Activated naive CD8-positive, alpha-beta T cell (primary cell): ENCODE results near the gene CENPP.

Experiments
- H3K27ac Mint-ChIP-seq: one replicate; pipeline ENCODE4 v1.8.0; 2021; ENCODE audit warnings: mixed read lengths
- H3K27me3 Mint-ChIP-seq: one replicate; pipeline ENCODE4 v1.8.0; 2021; ENCODE audit warnings: mixed read lengths
- H3K36me3 Mint-ChIP-seq: one replicate; pipeline ENCODE4 v1.8.0; 2021; ENCODE audit warnings: mixed read lengths
- H3K4me1 Mint-ChIP-seq: one replicate; pipeline ENCODE4 v1.8.0; 2021; ENCODE audit warnings: low read depth, mixed read lengths
- H3K4me3 Mint-ChIP-seq: one replicate; pipeline ENCODE4 v1.8.0; 2021; ENCODE audit warnings: mild to moderate bottlenecking, mixed read lengths
- H3K9me3 Mint-ChIP-seq: one replicate; pipeline ENCODE4 v1.8.0; 2021; ENCODE audit warnings: low read depth, mixed read lengths

The CENPP gene

DNA sequence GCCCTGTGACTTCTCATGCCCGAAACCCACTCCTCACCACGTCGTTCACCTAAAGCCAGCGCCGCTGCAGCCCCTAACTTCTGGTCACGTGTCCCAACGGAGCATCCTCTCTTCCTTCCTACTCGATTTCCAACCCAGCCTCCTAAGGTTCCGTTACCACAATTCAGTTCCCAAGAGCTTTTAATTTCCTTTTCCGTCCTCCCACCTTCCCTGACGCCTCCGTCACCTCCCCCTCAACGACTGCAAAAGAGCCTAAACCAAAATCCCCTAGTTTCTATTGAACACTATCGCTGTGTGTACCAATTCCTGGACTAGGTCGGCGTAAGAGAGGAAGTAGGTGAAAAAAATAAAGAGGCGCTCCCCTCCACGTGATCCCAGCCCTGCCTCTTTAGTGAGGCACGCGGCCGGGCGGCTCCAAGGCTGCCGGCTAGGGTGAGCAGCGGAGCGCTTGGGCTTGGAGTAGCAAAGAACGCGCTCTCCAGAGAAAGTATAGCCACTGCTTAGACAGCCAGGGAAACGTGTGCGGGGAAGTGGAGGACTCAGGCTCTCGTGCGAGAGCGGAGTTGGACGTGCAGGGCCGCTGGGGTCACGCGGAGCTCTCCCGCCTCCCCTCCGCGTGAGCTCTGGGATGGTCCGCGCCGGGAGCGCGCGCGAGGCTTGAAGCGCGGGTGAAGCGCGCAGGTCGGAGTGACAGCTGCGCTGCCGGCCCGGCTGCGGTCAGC, at the start of gene CENPP, which contains the start of gene NOL8:
CENPP (plus strand) TSS at position 685 of the 722 bp plus-strand sequence.
NOL8 (minus strand) TSS at position 82 of the 722 bp plus-strand sequence. CDS start 1,189 bp downstream, outside the sequence.
- peak within 1 kb of the TSS; percentile 98 for H3K4me3 Mint-ChIP-seq
- H3K36me3 Mint-ChIP-seq, result peaks cover 15% of the 10 kb centered on the region
- no peaks in the 10 kb centered on the region for H3K9me3 Mint-ChIP-seq
- H3K27ac Mint-ChIP-seq, result peak within 1 kb of the TSS; percentile 98
- peaks cover 38% of the 10 kb centered on the region for H3K4me1 Mint-ChIP-seq
- no peaks in the 10 kb centered on the region for H3K27me3 Mint-ChIP-seq

DNA sequence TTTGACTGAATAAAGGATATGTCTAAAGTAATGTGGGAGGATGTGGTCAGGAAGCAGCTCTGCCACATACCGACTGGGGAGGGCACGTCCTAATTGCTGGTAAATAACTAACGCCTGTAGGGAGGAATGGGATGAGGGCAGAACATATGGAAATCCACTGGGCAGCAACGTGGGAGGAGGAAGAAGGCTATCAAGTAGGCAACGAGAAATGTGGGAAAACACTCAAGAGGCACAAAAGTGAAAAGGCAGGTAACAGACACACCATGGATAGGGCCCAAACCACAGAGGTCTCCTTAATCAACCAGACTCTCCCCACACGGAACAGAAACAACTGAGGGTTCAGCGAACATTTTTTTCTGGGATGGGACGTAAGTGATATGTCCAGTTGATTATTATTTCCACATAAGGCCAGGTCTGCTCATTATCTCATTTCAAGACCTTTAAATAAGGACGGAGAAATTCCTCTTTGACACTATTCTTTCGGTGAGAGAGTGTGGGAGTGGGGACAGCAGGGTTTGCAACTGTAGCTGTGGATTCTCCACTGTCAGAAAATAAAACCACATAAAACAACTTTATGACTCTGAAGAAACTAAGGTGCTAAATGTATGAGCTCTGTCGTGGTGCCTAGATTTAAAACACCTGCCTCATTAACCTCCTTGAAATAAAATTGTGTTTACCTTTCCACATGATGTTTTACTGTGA, 49.3 kb upstream of the CENPP start:
- H3K27ac Mint-ChIP-seq, result no peak overlapping the region
- no peaks in the 10 kb centered on the region for H3K27me3 Mint-ChIP-seq
- H3K36me3 Mint-ChIP-seq, result peaks cover 17% of the 10 kb centered on the region
- H3K9me3 Mint-ChIP-seq, result no peaks in the 10 kb centered on the region
- peaks cover 38% of the 10 kb centered on the region for H3K4me1 Mint-ChIP-seq
- peak overlapping the region; percentile 64 for H3K4me3 Mint-ChIP-seq

DNA sequence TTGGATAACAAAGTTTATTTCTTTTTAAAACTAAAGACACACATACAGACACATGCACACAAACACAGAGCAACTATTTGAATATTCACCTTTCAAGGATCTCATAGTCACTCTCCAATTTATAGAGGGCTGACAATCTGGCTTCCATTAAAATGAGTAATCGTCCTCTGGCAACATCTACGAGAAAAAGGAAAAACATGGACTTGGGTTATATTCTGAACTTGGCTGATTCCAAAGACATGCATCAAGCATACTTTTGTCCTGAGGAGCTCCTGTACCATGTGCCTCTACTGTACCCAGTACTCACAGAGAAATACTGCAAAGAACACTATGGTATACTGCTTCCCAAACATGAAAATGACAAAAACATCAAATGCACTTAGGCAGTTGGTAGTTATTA, 47.6 kb upstream of the CENPP start:
- H3K4me1 Mint-ChIP-seq, result peaks cover 38% of the 10 kb centered on the region
- H3K27me3 Mint-ChIP-seq, result no peaks in the 10 kb centered on the region
- no peak overlapping the region for H3K27ac Mint-ChIP-seq
- peaks cover 17% of the 10 kb centered on the region for H3K36me3 Mint-ChIP-seq
- no peaks in the 10 kb centered on the region for H3K9me3 Mint-ChIP-seq
- no peak overlapping the region for H3K4me3 Mint-ChIP-seq

DNA sequence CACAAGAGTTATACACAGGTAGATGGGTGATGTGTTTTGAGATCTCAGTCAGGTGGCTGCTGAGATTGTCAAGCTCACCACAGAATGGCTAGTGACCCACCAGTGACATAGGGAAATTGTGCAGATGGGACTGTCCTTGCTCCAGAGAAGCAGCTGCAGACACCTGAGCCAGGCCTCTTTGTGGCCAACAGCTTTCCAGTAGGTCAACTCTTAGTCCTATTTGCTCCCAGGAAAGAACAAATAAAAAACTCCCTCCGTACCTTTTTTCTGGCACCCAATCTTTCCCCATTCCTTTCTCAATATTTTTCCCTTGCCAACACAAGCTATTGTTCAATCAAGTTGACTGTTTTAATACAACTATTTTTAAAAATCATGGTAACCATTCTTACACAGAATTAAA, 46.5 kb upstream of the CENPP start:
- Mint-ChIP-seq H3K27ac (no peak overlapping the region), H3K4me1 (peaks cover 36% of the 10 kb centered on the region), H3K36me3 (peaks cover 15% of the 10 kb centered on the region), H3K27me3 (no peaks in the 10 kb centered on the region), H3K4me3 (no peak overlapping the region), H3K9me3 (no peaks in the 10 kb centered on the region)

DNA sequence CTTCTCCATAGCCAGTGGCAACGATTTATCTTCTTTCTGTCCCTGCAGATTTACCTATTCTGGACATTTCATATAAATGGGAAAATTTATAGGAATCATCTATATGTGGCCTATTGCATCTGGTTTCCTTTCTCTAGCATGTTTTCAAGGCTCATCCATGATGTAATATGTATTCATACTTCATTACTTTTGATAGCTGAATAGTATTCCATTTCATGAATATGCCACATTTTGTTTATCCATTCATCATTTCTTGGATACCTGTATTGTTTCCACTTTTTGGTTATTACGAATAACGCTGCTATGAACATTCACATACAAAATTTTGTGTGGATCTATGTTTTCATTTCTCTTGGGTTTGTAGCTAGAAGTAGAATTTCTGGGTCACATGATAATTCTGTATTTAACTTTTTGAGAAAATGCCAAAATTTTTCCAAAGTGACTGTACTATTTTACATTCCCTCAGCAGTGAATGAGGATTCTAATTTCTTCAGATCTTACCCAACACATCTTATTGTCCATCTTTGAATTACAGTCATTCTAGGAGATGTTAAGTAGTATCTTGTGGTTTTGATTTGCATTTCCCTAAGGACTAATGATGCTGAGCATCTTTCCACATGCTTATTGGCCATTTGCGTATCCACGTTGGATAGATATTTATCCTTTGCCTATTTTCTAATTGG, 35.9 kb upstream of the CENPP start:
- peak overlapping the region; percentile 16 for H3K27ac Mint-ChIP-seq
- no peaks in the 10 kb centered on the region for H3K9me3 Mint-ChIP-seq
- H3K27me3 Mint-ChIP-seq, result no peaks in the 10 kb centered on the region
- peak overlapping the region; percentile 42 for H3K4me3 Mint-ChIP-seq
- peaks cover 62% of the 10 kb centered on the region for H3K4me1 Mint-ChIP-seq
- H3K36me3 Mint-ChIP-seq, result peaks cover 25% of the 10 kb centered on the region

DNA sequence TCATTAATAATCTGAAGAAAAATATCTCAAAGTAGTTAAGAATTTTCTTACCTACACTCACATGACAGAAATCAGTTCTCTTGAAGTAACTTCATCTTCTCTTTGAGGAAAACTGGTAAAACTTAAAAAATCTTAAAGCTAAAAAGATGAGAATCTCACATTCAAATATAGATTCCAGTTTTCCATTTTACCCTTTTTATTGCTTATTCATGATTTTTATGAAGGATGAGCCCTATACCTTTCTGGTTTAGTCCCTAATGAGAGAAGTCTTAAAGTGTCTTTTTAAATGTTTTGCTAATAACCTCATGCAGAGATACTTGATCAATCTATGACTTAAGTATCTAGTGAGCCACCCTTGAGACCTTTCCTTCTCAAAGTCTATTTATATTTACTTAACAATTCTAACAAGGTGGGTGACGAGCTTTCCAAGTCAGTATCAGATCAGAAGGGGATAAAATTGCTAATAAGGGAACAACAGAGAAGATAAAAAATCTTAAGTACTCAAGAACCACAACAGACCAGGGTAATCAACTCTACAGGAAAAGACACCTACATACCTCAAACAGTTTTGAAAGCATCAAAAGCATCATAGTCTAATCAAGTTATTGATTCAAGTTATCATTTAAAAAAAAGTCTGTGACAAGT, 34.8 kb upstream of the CENPP start:
- Mint-ChIP-seq H3K4me1 (peaks cover 63% of the 10 kb centered on the region), H3K36me3 (peaks cover 21% of the 10 kb centered on the region), H3K4me3 (peak overlapping the region; percentile 95), H3K27me3 (no peaks in the 10 kb centered on the region), H3K9me3 (no peaks in the 10 kb centered on the region), H3K27ac (peak overlapping the region; percentile 77)

DNA sequence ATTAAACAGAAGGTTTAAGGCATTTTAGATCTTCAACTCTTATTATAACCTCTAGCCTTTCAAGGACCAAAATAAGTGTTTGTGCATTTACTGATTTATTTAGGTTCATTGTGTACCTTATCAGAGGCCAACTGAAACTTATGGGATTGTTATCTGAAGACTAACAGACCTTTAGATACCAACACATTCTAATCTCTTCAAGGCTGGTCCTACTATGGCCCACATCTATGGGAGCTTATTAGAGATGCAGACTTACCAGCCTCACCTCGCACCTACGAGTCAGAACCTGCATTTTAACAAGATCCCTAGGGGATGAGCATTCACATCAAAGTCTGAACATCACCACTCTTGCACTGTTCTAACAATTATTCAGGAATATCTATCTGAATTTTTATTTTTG, 34.2 kb upstream of the CENPP start:
- Mint-ChIP-seq H3K27me3 (no peaks in the 10 kb centered on the region), H3K4me1 (peaks cover 64% of the 10 kb centered on the region), H3K27ac (peak overlapping the region; percentile 28), H3K4me3 (peak overlapping the region; percentile 95), H3K36me3 (peaks cover 21% of the 10 kb centered on the region), H3K9me3 (no peaks in the 10 kb centered on the region)

DNA sequence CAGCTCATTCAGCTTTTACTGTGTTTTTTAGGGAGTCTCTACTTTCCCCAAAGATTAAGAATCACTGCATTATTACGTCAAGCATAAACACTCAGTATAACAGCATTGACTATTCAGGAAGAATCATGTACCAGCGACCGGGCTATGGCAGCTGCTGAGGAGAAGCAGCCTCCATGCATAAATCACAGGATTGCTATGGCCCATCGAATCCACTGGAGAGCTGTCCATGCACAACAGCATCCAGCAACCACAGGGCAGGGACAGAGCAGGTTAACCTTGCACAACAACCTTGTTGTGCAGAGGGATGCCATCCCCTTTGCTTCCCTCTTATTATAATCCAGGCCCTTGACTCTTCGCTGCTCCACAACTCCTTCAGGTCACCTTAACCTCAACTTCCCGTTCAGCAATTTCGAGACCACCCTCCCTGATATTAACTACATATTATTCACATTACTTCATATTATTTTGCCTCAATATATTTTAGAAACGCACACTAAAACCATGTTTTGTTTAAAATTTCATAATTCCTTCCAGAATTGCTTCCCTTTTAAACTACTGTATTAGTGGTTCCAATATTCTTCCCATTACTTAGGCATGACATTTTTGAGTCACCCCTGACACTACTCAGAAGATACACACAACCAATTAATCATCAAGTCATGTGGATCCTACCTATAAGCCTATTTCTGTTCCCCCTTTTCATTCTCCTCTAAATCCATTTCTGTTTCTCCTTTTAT, 33.2 kb upstream of the CENPP start:
- H3K4me3 Mint-ChIP-seq, result peak overlapping the region; percentile 95
- peak overlapping the region; percentile 100 for H3K27ac Mint-ChIP-seq
- no peaks in the 10 kb centered on the region for H3K27me3 Mint-ChIP-seq
- peaks cover 22% of the 10 kb centered on the region for H3K36me3 Mint-ChIP-seq
- H3K9me3 Mint-ChIP-seq, result no peaks in the 10 kb centered on the region
- H3K4me1 Mint-ChIP-seq, result peaks cover 68% of the 10 kb centered on the region

DNA sequence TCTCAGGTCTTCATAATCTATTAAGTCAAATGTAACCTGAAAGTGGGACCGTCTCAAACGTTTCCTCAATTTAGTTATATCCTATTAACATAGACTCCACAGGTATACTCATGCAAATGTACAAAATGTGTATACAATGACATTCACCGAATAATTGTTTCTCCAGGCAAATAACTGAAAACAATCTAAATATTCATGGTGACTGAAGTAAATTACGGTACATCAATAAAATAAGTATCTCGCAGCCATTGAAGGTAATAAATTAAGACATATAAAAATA, 32.7 kb upstream of the CENPP start:
- peaks cover 24% of the 10 kb centered on the region for H3K36me3 Mint-ChIP-seq
- H3K4me3 Mint-ChIP-seq, result peak overlapping the region; percentile 95
- no peaks in the 10 kb centered on the region for H3K27me3 Mint-ChIP-seq
- H3K27ac Mint-ChIP-seq, result peak overlapping the region; percentile 100
- H3K9me3 Mint-ChIP-seq, result no peaks in the 10 kb centered on the region
- H3K4me1 Mint-ChIP-seq, result peaks cover 69% of the 10 kb centered on the region

DNA sequence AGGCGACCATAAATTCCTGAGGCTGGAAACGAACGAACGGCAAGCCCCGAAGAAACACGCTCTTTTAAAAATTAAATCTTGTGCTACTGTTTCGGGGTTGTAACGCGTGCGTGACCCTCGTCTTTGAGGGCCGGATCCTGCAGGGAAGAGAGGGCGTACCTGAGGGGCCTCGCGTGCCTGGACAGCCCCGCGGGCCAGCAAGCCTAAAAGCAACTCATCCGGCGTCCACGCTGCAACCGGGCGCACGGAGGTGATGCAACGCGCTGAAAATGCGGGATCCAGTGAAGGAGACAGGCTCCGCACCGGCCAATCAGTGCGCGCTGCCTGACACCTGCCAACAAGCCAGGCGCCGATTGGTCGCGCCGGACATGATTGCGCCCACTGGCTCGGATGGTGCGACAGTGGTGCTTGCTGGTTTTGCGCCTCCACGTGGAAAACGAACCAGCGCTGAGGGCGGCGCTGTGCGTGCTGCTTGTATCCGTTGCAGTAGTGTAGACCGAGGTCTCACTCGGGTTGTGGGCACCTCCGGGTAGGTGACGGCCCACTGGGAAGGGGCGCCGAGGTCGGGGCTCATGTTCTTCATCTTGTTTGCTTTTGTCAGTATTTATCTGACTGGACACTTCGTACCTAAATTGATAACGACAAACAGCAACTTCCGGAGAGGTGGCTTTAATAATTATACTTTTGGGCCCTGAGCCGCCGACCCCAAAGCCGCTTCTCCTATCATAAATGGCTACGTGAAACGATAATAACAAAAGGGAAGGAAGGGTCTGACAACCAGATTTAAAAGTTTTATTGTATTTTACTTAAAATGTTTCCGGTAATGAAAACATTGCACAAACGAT, 32.1 kb upstream of the CENPP start, which contains the start of gene IARS1:
IARS1 (minus strand) TSS at position 246 of the 845 bp plus-strand sequence. CDS start 4,278 bp downstream, outside the sequence.
- peak within 1 kb of the TSS; percentile 100 for H3K27ac Mint-ChIP-seq
- H3K9me3 Mint-ChIP-seq, result no peaks in the 10 kb centered on the region
- peak within 1 kb of the TSS; percentile 95 for H3K4me3 Mint-ChIP-seq
- H3K27me3 Mint-ChIP-seq, result no peaks in the 10 kb centered on the region
- peaks cover 63% of the 10 kb centered on the region for H3K4me1 Mint-ChIP-seq
- peaks cover 24% of the 10 kb centered on the region for H3K36me3 Mint-ChIP-seq

DNA sequence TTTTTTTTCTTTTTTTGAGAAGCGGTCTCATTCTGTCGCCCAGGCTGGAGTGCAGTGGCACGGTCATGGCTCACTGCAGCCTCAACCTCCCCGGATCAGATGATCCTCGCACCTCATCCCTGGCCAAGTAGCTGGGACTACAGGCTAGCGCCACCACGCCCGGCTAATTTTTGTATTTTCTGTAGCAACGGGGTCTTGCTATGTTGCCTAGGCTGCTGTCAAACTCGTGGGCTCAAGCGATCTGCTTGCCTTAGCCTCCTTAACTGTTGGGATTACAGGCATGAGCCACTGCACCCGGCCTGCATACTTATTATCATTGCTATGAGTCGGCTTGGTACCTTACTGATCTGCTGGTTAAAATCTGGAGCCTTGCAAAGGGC, 31.5 kb upstream of the CENPP start:
- Mint-ChIP-seq H3K27me3 (no peaks in the 10 kb centered on the region), H3K36me3 (peaks cover 26% of the 10 kb centered on the region), H3K4me1 (peaks cover 63% of the 10 kb centered on the region), H3K4me3 (peak overlapping the region; percentile 95), H3K27ac (peak overlapping the region; percentile 100), H3K9me3 (no peaks in the 10 kb centered on the region)

DNA sequence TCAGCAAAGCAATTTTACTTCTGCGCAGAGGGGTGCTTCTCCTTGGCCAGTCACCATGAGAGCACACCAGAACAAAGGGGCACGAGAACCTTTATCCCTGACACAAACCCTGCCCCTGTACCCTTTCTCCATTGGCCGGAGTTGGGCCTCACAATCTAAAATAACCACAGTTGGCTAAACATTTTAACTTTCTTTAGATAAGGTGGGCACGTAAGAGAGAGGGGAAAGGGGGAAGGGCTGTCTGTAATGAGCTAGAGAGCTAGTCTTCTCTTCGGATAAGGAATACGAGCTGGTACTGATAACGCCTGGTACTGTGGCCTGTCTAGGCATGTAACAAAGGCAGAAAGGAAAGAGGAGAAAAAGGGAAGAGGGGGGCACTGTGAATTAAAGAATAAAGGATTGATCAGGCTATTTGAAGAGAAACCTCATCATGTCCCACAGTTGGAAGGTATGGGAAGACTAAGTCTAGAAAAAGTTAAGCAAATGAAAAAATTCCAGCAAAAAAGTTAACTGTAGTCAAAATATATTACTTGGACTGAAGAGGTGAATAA, 30.4 kb upstream of the CENPP start:
- peak overlapping the region; percentile 30 for H3K4me3 Mint-ChIP-seq
- H3K27me3 Mint-ChIP-seq, result no peaks in the 10 kb centered on the region
- peaks cover 22% of the 10 kb centered on the region for H3K36me3 Mint-ChIP-seq
- peak overlapping the region; percentile 55 for H3K27ac Mint-ChIP-seq
- peaks cover 53% of the 10 kb centered on the region for H3K4me1 Mint-ChIP-seq
- H3K9me3 Mint-ChIP-seq, result no peaks in the 10 kb centered on the region

DNA sequence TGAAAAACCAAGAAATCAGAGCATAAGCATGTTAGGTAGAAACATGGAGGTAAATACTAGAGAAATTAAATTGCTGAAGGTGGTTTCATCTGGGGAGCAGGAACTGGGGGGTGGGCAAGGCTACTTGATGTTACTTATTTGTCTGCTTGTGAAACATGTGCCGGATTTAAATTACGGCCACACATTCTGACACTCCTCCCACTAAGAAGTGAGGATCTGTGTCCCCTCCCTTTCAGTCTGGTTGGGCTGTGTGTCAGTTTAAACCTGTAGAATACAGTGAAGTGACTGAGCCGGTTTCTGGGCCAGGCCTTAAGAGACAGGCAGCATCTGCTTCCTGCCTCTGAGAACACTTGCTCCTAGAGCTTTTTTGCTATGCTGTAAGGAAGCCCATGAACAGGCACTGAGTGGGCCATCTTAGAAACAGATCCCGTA, 29.9 kb upstream of the CENPP start:
- Mint-ChIP-seq H3K4me3 (no peak overlapping the region), H3K4me1 (peaks cover 49% of the 10 kb centered on the region), H3K9me3 (no peaks in the 10 kb centered on the region), H3K27ac (peak overlapping the region; percentile 55), H3K27me3 (no peaks in the 10 kb centered on the region), H3K36me3 (peaks cover 22% of the 10 kb centered on the region)
